Stimulated activated CD4-positive, alpha-beta T cell treated with anti-CD3 and anti-CD28 coated beads, TNF-alpha, amount 100 ng/mL, for 24 hours (primary cell): Measurements from ENCODE around the gene SLC25A30.
"Not testable (repeated sequence)": the region's sequence is repeated elsewhere in the genome, so short reads cannot be mapped to it uniquely, and the experiment has no call there.

Source experiments
- DNase-seq, 3 experiments: peaks; one replicate each; pipeline ENCODE4 v3.0.0-alpha.2; 2020; ENCODE audit warnings: low read depth in 3 of 3

SLC25A30 gene

DNA sequence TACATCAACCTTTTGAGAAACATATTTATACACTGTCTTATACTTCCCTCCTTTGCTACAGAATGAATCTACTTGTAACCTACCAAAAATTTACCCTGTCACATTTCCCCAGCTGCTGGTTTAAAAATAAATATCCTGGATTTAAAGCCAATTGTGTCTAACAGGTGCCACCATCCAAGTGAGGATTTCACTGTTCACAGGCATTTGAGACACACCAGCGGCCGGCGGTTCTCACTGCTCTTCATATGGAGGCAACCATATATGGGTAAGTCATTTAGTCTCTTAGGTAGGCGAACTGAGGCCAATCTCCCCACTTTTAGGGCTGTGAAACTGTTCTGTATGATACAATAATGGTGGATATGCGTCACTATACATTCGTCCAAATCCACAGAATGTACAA is 26.2 kb downstream of the SLC25A30 start:
- DNase-seq, result no peak

DNA sequence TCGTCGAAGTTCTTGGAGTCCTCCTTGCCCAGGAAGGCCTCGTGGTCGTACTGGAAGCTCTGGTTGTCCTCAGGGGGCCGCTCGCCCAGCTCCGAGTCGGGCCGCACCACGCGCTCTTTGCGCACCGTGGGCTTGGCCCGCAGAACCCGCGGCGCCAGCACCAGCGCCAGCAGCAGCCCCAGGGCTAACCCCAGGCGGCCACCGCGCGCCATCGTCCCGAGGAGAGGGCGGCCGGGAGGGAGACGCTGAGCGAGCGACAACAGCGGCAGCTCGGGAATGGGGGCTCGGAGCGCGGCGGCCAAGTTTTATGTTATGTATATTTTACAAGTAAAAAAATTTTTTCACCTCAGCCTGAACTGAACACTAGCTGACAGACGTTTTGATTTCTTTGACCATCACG is 27.0 kb downstream of the SLC25A30 start:
- DNase-seq, result not testable (repeated sequence)

DNA sequence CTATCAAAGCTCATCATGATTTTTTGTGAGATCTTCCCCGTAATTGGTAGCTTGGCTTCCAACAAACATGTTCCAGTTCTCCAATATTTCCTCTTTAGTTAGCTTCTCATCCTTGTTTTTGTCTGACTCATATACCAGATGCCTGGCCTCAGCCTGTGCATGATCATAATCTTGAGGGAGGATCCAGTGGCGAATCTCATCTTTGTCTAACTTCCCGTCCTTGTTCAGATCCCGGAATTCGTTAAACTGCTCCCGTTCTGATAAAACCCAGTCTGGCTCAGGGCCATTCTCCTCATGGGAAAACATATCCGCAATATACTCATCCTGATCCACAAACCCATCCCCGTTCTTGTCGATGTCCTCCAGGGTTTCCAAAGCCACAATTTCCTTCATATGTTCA is 27.8 kb downstream of the SLC25A30 start:
- DNase-seq, result not testable (repeated sequence)

DNA sequence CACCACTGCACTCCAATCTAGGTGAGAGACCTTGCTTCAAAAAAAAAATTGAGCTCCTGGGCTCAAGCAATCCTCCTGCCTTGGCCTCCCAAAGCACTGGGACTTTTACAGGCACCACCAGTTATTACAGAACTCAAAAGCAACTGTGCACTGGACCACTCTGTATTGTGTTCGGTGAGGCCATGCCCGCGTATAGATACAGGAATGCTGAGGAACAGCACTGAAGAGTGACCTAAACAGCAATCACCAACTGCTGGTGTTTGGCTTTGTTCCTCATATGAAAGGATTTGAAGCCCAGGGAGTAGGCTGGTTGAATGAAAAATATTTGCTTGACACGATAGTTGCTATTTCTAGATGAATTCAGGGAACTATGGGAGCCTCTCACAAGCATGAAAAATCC is 29.5 kb downstream of the SLC25A30 start:
- no peak for DNase-seq

DNA sequence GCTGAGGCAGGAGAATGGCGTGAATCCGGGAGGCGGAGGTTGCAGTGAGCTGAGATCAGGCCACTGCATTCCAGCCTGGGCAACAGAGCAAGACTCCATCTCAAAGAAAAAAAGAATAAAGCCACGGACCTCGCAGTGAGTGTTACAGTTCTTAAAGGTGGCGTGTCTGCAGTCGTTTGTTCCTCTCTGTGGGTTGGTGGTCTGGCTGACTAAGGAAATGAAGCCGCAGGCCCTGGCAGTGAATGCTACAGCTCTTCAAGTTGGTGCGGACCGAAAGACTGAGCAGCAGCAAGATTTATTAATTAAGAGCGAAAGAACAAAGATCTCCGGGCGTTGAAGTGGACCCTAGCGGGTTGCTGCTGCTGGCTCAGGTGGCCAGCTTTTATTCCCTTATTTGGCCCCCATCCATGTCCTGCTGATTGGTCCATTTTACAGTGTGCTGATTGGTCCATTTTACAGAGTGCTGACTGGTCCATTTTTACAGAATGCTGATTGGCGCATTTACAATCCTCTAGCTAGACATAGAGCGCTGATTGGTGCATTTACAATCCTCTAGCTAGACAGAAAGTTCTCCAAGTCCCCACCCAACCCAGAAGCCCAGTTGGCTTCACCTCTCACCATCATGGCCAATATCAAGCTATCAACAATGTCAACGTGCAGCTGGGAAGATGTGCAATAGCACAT is 31.1 kb downstream of the SLC25A30 start:
- not testable (repeated sequence) for DNase-seq

DNA sequence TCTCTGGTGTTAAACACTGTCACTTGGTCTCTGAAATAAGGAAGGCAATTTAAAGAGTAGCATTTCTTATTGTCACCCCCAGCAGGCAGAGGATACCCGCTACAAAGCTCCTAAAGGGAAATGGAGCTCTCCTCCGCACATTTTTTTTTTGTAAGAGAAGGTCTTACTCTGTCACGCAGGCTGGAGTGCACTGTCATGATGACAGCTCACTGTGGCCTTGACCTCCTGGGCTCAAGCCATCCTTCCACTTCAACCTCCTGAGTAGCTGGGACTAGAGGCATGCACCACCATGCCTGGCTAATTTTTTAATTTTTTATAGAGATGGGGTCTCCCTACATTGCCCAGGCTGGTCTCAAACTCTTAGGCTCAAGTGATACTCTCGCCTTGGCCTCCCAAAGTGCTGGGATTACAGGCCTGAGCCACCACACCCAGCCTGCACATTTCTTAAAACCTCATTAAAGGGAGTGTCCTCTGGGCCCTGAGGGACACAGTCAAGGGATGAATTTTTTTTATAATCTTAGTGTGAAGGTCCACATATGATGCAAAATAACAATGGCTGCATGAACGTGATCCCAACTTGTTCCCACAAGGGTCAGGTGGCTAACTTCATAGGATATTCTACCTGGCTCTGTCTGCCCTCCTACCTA is 32.1 kb downstream of the SLC25A30 start:
- no peak for DNase-seq

DNA sequence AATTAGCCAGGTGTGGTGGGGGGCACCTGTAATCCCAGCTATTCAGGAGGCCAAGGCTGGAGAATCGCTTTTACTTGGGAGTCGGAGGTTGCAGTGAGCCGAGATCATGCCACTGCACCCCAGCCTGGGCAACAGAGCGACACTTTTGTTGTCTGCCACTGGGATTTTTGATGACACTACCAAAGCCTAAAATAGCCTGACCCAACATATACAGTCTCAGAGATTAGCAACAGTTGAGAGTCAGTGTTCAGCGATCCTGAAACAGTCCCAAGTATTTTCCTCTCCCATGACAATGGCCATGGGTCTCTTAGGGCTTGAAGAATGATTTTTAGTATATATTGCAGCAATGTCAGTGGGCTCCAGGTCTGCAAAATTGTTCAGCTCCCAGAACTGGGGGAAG is 32.9 kb downstream of the SLC25A30 start:
- no peak for DNase-seq

DNA sequence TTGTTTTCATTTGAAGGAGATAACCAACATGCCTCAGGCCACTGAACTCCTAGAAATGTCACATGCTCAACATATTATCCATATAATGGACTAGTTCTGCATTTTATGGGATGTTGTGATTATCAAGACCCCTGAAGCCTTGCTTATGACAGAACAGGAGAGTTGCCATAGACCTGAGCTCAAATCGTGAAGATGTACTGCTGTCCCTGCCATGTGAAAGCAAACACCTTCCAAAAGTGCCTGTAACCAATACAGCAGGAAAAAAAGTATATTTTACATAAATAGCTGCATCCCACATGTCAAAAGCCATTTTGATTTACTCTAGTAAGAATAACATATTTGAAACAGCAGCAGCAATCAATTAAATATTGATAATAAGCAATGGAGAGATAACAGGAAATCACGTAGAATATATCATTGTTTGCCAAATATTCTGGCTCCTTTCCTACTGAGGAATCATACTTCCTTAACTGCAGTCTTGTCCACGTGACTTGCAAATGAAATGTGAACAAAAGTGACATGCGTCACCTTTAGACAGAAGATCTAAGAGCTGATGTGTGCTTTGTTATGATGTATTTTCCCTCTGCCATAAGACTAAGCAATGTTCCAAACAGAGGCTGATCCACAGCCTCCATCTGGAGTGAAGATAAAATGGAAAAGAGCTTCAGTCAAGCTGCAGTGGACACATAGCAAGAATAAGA is 33.5 kb downstream of the SLC25A30 start:
- no peak for DNase-seq

DNA sequence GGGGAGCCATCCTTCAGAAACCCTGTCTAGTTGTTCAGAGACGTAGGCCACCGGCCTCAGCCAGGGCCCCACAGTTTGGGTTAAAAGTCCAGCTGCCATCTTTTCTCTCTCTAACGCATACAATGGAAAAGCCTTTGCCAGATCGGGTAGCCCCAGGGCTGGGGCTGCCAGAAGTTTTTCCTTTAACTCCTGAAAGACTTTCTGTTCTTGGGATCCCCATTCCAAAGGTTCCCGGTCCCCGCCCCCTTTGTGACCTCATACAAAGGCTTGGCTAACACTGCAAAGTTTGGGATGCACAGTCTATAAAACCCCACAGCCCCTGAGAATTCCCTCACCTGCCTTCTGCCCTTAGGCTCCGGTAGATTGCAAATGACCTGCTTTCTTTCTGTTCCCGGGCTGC is 35.4 kb downstream of the SLC25A30 start:
- DNase-seq, result not testable (repeated sequence)

DNA sequence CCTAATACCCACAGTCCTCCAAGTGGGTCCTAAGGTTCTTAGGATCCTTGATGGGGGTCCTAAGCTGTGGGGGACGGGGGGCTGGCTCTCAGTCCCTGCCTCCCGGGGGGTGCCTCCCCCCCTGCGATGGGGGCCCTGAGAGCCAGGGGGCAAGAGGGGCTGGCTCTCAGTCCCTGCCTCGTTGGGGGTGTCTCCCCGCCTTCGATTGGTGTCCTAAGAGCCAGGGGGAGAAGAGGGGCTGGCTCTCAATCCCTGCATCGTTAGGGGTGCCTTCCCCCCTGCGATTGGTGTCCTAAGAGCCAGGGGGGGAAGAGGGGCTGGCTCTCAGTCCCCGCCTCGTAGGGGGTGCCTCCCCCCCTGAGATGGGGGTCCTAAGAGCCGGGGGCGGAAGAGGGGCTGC is 37.0 kb downstream of the SLC25A30 start:
- no peak for DNase-seq

DNA sequence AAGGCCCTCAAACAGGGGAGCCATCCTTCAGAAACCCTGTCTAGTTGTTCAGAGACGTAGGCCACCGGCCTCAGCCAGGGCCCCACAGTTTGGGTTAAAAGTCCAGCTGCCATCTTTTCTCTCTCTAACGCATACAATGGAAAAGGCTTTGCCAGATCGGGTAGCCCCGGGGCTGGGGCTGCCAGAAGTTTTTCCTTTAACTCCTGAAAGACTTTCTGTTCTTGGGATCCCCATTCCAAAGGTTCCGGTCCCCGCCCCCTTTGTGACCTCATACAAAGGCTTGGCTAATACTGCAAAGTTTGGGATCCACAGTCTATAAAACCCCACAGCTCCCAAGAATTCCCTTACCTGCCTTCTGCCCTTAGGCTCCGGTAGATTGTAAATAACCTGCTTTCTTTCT is 37.5 kb downstream of the SLC25A30 start:
- DNase-seq, result not testable (repeated sequence)

DNA sequence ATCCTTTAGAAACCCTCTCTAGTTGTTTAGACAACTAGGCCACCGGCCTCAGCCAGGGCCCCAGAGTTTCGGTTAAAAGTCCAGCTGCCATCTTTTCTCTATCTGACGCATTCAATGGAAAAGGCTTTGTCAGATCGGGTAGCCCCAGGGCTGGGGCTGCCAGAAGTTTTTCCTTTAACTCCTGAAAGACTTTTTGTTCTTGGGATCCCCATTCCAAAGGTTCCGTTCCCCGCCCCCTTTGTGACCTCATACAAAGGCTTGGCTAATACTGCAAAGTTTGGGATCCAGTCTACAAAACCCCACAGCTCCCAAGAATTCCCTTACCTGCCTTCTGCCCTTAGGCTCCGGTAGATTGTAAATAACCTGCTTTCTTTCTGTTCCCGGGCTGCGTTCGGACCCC is 38.7 kb downstream of the SLC25A30 start:
- not testable (repeated sequence) for DNase-seq

DNA sequence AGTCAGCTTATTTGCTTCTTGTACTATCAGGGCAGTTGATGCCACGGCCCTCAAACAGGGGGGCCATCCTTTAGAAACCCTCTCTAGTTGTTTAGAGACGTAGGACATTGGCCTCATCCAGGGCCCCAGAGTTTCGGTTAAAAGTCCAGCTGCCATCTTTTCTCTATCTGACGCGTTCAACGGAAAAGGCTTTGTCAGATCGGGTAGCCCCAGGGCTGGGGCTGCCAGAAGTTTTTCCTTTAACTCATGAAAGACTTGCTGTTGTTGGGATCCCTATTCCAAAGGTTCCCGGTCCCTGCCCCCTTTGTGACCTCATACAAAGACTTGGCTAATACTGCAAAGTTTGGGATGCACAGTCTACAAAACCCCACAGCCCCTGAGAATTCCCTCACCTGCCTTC is 39.4 kb downstream of the SLC25A30 start:
- DNase-seq, result not testable (repeated sequence)

DNA sequence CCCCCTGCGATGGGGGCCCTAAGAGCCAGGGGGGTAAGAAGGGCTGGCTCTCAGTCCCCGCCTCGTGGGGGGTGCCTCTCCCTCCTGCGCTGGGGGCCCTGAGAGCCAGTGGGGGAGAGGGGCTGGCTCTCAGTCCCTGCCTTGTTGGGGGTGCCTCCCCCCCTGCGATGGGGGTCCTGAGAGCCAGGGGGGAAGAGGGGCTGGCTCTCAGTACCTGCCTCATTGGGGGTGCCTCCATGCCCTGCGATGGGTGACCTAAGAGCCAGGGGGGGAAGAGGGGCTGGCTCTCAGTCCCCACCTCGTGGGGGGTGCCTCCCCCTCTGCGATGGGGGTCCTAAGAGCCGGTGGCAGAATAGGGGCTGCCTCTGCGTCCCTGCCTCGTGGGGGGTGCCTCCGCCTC is 40.9 kb downstream of the SLC25A30 start:
- not testable (repeated sequence) for DNase-seq

DNA sequence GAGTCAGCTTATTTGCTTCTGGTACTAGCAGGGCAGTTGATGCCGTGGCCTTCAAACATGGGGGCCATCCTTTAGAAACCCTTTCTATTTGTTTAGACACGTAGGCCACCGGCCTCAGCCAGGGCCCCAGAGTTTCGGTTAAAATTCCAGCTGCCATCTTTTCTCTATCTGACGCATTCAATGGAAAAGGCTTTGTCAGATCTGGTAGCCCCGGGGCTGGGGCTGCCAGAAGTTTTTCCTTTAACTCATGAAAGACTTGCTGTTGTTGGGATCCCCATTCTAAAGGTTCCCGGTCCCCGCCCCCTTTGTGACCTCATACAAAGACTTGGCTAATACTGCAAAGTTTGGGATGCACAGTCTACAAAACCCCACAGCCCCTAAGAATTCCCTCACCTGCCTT is 41.5 kb downstream of the SLC25A30 start:
- DNase-seq, result not testable (repeated sequence)

DNA sequence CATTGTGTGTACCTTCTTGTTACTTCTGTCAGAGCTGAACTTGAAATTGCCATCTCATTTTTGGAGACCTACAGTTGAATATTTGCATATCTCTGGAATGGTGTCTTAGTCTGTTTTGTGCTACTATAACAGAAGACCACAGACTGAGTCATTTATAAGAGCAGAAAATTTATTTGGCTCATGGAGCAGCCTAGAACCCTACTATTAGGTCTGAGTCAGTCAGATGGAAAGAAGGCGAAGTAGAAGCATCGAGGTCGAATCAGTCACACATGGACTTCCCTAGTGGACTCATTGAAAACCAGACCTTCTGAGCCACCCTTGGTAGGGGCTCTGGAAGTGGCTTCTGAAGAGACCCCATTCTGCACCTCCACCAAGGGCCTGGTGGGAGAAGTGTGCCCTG is 43.3 kb downstream of the SLC25A30 start:
- DNase-seq, result no peak

DNA sequence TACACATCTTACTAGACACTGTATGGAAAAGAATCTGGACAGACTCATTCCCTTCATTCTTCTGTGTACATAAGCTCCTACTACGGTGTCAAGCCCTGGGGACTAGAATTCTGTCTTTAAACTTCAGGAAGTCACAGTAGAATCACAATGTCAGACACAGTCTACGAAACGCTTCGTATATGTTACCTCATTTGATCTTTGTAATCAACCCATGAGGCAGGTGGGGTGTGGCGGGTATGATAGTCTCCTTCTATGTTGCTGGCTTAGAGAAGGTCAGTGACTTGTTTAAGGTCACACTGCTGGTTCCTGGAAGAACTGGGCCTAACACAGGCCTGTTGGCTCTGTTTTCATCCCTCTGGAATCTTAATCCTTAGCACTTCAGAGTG is 45.0 kb downstream of the SLC25A30 start:
- DNase-seq, result no peak

DNA sequence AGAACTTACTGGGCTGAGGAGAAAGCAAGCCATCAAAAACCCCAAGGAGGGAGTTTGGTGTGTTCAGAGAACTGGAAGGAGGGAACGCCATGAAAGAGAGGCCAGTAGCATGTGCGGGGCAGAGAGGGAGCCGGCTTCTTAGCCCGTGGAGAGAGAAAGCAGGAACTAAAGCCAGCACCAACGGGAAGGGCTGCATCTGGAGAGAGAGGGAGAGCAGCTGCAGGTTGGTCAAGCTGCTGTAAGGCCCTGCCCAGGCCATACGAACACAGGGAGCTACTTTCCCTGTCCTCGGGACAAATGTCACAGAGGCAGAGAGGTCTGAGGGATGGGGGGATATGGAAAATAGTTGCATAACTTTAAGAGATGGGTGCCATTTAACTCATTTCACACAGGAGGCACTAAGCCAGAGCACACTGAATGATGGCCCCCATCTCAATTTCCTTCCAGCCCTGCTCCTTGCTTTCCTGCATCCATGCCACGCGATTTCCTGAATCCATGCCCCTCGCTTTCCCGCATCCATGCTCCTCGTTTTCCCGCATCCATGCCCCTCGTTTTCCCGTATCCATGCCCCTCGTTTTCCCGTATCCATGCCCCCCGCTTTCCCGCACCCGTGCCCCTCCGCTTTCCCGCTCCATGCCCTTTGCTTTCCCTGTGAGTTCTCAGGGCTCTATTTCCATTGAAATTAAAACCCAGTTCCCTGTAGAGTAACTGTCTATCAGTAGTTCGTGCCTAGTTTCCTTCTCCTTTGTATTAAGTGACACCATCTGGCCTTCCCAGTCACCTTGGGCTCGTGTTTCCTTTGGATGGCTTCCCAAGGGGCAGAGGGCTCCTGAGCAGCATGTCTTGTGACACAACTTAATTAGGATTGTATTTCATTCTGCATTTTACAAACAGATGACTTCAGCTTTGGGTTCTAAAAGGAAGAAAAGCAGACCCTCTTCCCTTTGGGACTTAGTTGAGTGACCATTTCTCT is 45.7 kb downstream of the SLC25A30 start:
- DNase-seq, result no peak

DNA sequence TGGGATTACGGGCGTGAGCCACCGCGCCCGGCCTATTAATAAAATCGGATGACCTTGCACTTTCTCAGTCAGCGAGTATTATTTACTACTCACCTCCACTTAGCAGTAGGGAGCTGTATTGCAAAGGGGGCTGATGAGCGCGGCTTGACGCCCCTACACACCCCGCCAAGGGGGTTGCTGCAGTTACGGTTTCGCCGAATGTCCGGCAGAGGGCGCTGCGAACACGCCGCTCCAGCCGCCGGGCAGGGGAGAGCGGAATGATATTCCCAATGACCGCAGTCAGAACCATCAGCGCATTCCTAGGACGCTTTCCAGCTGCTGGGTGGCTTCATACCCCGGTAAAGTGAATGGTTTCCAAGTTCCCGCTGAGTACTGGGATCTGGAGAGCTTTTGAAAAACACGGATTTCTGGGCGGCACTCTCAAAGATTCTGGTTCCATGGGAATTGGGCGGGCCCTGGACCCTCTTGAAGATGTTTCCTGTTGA is 47.2 kb downstream of the SLC25A30 start:
- DNase-seq, result peak in 2 of 3 experiments; percentile 16 to 45

DNA sequence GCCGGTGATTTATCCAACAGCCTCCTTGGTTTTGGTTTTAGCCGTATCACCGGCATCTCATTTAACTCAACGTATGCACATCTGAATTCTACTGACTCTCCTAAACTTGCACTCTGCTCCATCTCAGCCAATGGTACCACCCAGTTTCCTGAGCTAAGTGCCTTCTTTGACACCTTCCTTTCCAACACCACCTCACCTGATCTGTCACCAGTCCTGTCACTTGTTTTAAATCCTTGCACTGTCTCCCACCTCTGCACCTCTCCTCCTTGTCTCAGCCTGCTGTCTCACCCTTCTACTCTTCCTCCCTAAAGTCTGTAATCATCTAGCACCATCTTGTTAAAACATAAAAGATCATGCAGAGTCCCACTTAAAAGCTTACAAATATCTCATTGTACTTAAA is 49.1 kb downstream of the SLC25A30 start:
- DNase-seq, result no peak

DNA sequence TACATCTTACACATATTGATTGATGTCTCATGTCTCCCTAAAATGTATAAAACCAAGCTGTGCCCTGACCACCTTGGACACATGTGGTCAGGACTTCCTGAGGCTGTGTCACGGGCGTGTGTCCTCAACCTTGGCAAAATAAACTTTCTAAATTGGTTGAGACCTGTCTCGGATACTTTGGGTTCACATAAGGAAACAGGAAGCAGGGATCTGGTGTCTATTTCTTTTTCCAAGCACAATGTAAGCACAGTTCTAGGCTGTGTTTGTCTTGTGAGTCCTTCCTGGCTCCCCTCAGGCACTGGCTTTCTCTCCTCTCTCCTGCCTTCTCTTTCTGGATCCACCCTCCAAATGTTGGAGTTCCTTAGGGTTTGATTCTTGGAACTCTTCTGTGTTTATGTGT is 49.6 kb downstream of the SLC25A30 start:
- DNase-seq, result no peak

DNA sequence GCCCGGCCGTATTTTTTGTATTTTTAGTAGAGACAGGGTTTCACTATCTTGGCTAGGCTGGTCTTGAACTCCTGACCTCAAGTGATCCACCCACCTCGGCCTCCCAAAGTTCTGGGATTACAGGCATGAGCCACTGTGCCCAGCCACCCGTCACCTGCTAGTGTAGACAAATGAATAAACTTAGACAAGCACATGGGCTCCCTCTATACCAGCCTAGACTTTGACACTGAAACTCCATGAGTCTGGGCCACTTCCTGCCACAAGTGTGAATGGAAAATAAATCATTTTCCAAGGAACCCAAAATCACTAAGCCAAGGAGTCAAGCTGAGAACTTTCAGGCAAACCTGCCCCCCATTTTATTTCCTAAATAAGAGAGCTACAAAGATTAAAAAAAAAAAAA is 50.2 kb downstream of the SLC25A30 start:
- peak in 1 of 3 experiments; percentile 24 for DNase-seq
